ENCODE data around the gene NCOA7. TPM values are rescaled to one million over a fixed set of nuclear protein-coding genes. Genes with fewer than 3 reads are reported as not detected.
"Not testable (repeated sequence)": the region's sequence is repeated elsewhere in the genome, so short reads cannot be mapped to it uniquely, and the experiment has no call there.

The NCOA7 gene
- total RNA-seq, 4 donors from 2014 or later = 16.7 to 28.3 (median 21.2) TPM

GRCh38 chr6:125802943-125803377 lies 12.2 kb downstream of the NCOA7 start:
- in situ Hi-C loops (cut with MboI; ENCODE audit: low pct_ligation_motif_present in 1 of 4, low pct_unique_long_range_greater_than_20kb in 1 of 4, low sequenced_read_pairs in 3 of 4) = no loop called here
- no peaks in the 10 kb centered on the region for H3K4me1 ChIP-seq
- intact Hi-C loops (cut with DNase I; ENCODE audit: low total_unique reads) = no loop called here

GRCh38 chr6:125804264-125804663 lies 13.5 kb downstream of the NCOA7 start:
- TF ChIP-seq POLR2AphosphoS5 (IDR thresholded peaks at IDR 0.05) = no peak
- TF ChIP-seq EP300 (IDR thresholded peaks at IDR 0.05; ENCODE audit: low read depth) = no peak
- no peak for TF ChIP-seq POLR2A (IDR thresholded peaks at IDR 0.05)
- TF ChIP-seq CTCF (IDR thresholded peaks at IDR 0.05) = no peak
- intact Hi-C loops (cut with DNase I; ENCODE audit: low total_unique reads) = no loop called here
- Histone ChIP-seq H3K27ac (no peak overlapping the region), H3K27me3 (no peaks in the 10 kb centered on the region), H3K9me3 (no peaks in the 10 kb centered on the region), H3K36me3 (no peaks in the 10 kb centered on the region), H3K4me3 (no peak overlapping the region), H3K4me1 (no peaks in the 10 kb centered on the region)
- no peak for DNase-seq
- in situ Hi-C loops (cut with MboI; ENCODE audit: low pct_ligation_motif_present in 1 of 4, low pct_unique_long_range_greater_than_20kb in 1 of 4, low sequenced_read_pairs in 3 of 4) = no loop called here

More at GRCh38 chr6:125802943-125803377, 12.2 kb downstream of the NCOA7 start:
- Histone ChIP-seq H3K9me3 (no peaks in the 10 kb centered on the region), H3K4me3 (no peak overlapping the region), H3K36me3 (no peaks in the 10 kb centered on the region), H3K27ac (peak overlapping the region in 1 of 4 donors; percentile 18), H3K27me3 (no peaks in the 10 kb centered on the region)
- no peak for TF ChIP-seq POLR2AphosphoS5 (IDR thresholded peaks at IDR 0.05)
- no peak for TF ChIP-seq POLR2A (IDR thresholded peaks at IDR 0.05)
- no peak for TF ChIP-seq CTCF (IDR thresholded peaks at IDR 0.05)
- TF ChIP-seq EP300 (IDR thresholded peaks at IDR 0.05; ENCODE audit: low read depth) = no peak
- DNase-seq = no peak
- 49 to 52% methylated on average over 4 of the region's 4 CpGs for WGBS, 2 donors (ENCODE audit: low coverage in 1 of 2)

- 94 to 95% methylated on average over 4 to 10 of the region's 10 CpGs for WGBS, 2 donors (ENCODE audit: low coverage in 1 of 2)
- H3K4me3 ChIP-seq; H3K36me3 ChIP-seq; H3K9me3 ChIP-seq; H3K27me3 ChIP-seq; H3K4me1 ChIP-seq; DNase-seq; intact Hi-C loops (cut with DNase I; ENCODE audit: low total_unique reads); in situ Hi-C loops (cut with MboI; ENCODE audit: low pct_ligation_motif_present in 1 of 4, low pct_unique_long_range_greater_than_20kb in 1 of 4, low sequenced_read_pairs in 3 of 4); H3K27ac ChIP-seq: not testable (repeated sequence)
These were observed 14.2 kb downstream of the NCOA7 start for GRCh38 chr6:125804866-125805425.

- intact Hi-C loops (cut with DNase I; ENCODE audit: low total_unique reads) = no loop called here
- Histone ChIP-seq H3K27me3 (no peaks in the 10 kb centered on the region), H3K4me1 (peaks cover 0 to 13% (median 0%) of the 10 kb centered on the region in 4 donors), H3K4me3 (no peak overlapping the region), H3K9me3 (no peaks in the 10 kb centered on the region), H3K36me3 (no peaks in the 10 kb centered on the region), H3K27ac (no peak overlapping the region)
- WGBS, 2 donors (ENCODE audit: low coverage in 1 of 2) = 40% methylated on average over 4 of the region's 4 CpGs
- TF ChIP-seq CTCF (IDR thresholded peaks at IDR 0.05) (no peak), POLR2A (IDR thresholded peaks at IDR 0.05) (no peak), POLR2AphosphoS5 (IDR thresholded peaks at IDR 0.05) (no peak), EP300 (IDR thresholded peaks at IDR 0.05; ENCODE audit: low read depth) (no peak)
- in situ Hi-C loops (cut with MboI; ENCODE audit: low pct_ligation_motif_present in 1 of 4, low pct_unique_long_range_greater_than_20kb in 1 of 4, low sequenced_read_pairs in 3 of 4) = no loop called here
- DNase-seq = no peak
These were observed 16.1 kb downstream of the NCOA7 start for GRCh38 chr6:125806813-125807212.

GRCh38 chr6:125807293-125807692 lies 16.5 kb downstream of the NCOA7 start:
- WGBS, 2 donors (ENCODE audit: low coverage in 1 of 2) = 78 to 85% methylated on average over 4 of the region's 4 CpGs
- Histone ChIP-seq H3K36me3 (no peaks in the 10 kb centered on the region), H3K27me3 (no peaks in the 10 kb centered on the region), H3K4me1 (peaks cover 0 to 14% (median 0%) of the 10 kb centered on the region in 4 donors), H3K4me3 (no peak overlapping the region), H3K9me3 (no peaks in the 10 kb centered on the region), H3K27ac (no peak overlapping the region)
- in situ Hi-C loops (cut with MboI; ENCODE audit: low pct_ligation_motif_present in 1 of 4, low pct_unique_long_range_greater_than_20kb in 1 of 4, low sequenced_read_pairs in 3 of 4) (no loop called here), intact Hi-C loops (cut with DNase I; ENCODE audit: low total_unique reads) (no loop called here)
- TF ChIP-seq CTCF (IDR thresholded peaks at IDR 0.05) = no peak
- no peak for TF ChIP-seq POLR2AphosphoS5 (IDR thresholded peaks at IDR 0.05)
- TF ChIP-seq POLR2A (IDR thresholded peaks at IDR 0.05) = no peak
- no peak for TF ChIP-seq EP300 (IDR thresholded peaks at IDR 0.05; ENCODE audit: low read depth)
- no peak for DNase-seq
